ENCODE measurements around the gene POLR2H. TPM values are rescaled to one million over a fixed set of nuclear protein-coding genes. Genes with fewer than 3 reads are reported as not detected.

The POLR2H gene
- polyA plus RNA-seq, 1 donor (not counting 4 experiments of a cell fraction or from before 2014, with no cell fraction given): 202 TPM

- H3K27me3 ChIP-seq (ENCODE audit: control insufficient read depth, extremely low read depth, insufficient read depth, low read length): no peaks in the 10 kb centered on the region
- H3K36me3 ChIP-seq (ENCODE audit: control insufficient read depth in 2 of 2, extremely low read depth in 1 of 2, insufficient read depth in 2 of 2, low read length in 2 of 2): peaks cover 48 to 52% of the 10 kb centered on the region in 2 experiments
- peak overlapping the region; percentile 73 for H3K4me2 ChIP-seq (ENCODE audit: control insufficient read depth, extremely low read depth, insufficient read depth, low read depth, low read length)
- DNase-seq (ENCODE audit: low read depth, low spot score) (no peak), FAIRE-seq (no peak)
- peaks cover 14% of the 10 kb centered on the region for H4K20me1 ChIP-seq (ENCODE audit: control insufficient read depth, extremely low read depth, insufficient read depth, low read length)
- peaks cover 3% of the 10 kb centered on the region for H3K9me1 ChIP-seq (ENCODE audit: control insufficient read depth, extremely low read depth, insufficient read depth, low read length)
- dilution Hi-C loops (cut with MboI; ENCODE audit: extremely low pct_ligation_motif_present, low sequenced_read_pairs): no loop called here
- H3K4me1 ChIP-seq (ENCODE audit: control insufficient read depth, extremely low read depth, insufficient read depth, low read length): peaks cover 69% of the 10 kb centered on the region
- no peak overlapping the region for H2AFZ ChIP-seq (ENCODE audit: control insufficient read depth, low read length)
- H3K9ac ChIP-seq (ENCODE audit: control insufficient read depth, extremely low read depth, insufficient read depth, low read length): peak overlapping the region; percentile 64
- H3K79me2 ChIP-seq (ENCODE audit: control insufficient read depth, insufficient read depth, low read length): peaks cover 30% of the 10 kb centered on the region
- no peak overlapping the region for H3K4me3 ChIP-seq (ENCODE audit: control insufficient read depth in 2 of 3, extremely low read depth in 1 of 3, insufficient read depth in 2 of 3, low read depth in 1 of 3, low read length in 3 of 3)
- peak overlapping the region; percentile 85 for H3K27ac ChIP-seq (ENCODE audit: control insufficient read depth, insufficient read depth, low read length)
- TF ChIP-seq EZH2 (IDR thresholded peaks at IDR 0.05; ENCODE audit: low read length): no peak
- TF ChIP-seq CTCF (optimal IDR thresholded peaks at IDR 0.05 in 1 of 3, IDR thresholded peaks at IDR 0.05 in 1 of 3, conservative IDR thresholded peaks at IDR 0.05 in 1 of 3; ENCODE audit: extremely low read depth in 1 of 3, insufficient read depth in 2 of 3, low read length in 3 of 3): no peak
- H3K9me3 ChIP-seq (ENCODE audit: control insufficient read depth, low read depth, low read length): no peaks in the 10 kb centered on the region
Observed at GRCh38 chr3:184333190-184333589, 28.3 kb upstream of the POLR2H start.

GRCh38 chr3:184333700-184334099, 27.8 kb upstream of the POLR2H start:
- DNase-seq (ENCODE audit: low read depth, low spot score) (no peak), FAIRE-seq (no peak)
- Histone ChIP-seq H3K9me1 (ENCODE audit: control insufficient read depth, extremely low read depth, insufficient read depth, low read length) (peaks cover 3% of the 10 kb centered on the region), H3K27me3 (ENCODE audit: control insufficient read depth, extremely low read depth, insufficient read depth, low read length) (no peaks in the 10 kb centered on the region), H3K79me2 (ENCODE audit: control insufficient read depth, insufficient read depth, low read length) (peaks cover 27% of the 10 kb centered on the region), H3K27ac (ENCODE audit: control insufficient read depth, insufficient read depth, low read length) (peak overlapping the region; percentile 85), H3K4me3 (ENCODE audit: control insufficient read depth in 2 of 3, extremely low read depth in 1 of 3, insufficient read depth in 2 of 3, low read depth in 1 of 3, low read length in 3 of 3) (no peak overlapping the region), H2AFZ (ENCODE audit: control insufficient read depth, low read length) (no peak overlapping the region), H3K36me3 (ENCODE audit: control insufficient read depth in 2 of 2, extremely low read depth in 1 of 2, insufficient read depth in 2 of 2, low read length in 2 of 2) (peaks cover 43 to 48% of the 10 kb centered on the region in 2 experiments), H3K9me3 (ENCODE audit: control insufficient read depth, low read depth, low read length) (no peaks in the 10 kb centered on the region), H3K4me2 (ENCODE audit: control insufficient read depth, extremely low read depth, insufficient read depth, low read depth, low read length) (peak overlapping the region; percentile 15), H3K4me1 (ENCODE audit: control insufficient read depth, extremely low read depth, insufficient read depth, low read length) (peaks cover 74% of the 10 kb centered on the region), H3K9ac (ENCODE audit: control insufficient read depth, extremely low read depth, insufficient read depth, low read length) (peak overlapping the region; percentile 64), H4K20me1 (ENCODE audit: control insufficient read depth, extremely low read depth, insufficient read depth, low read length) (peaks cover 14% of the 10 kb centered on the region)
- dilution Hi-C loops (cut with MboI; ENCODE audit: extremely low pct_ligation_motif_present, low sequenced_read_pairs): no loop called here
- TF ChIP-seq EZH2 (IDR thresholded peaks at IDR 0.05; ENCODE audit: low read length) (no peak), CTCF (optimal IDR thresholded peaks at IDR 0.05 in 1 of 3, IDR thresholded peaks at IDR 0.05 in 1 of 3, conservative IDR thresholded peaks at IDR 0.05 in 1 of 3; ENCODE audit: extremely low read depth in 1 of 3, insufficient read depth in 2 of 3, low read length in 3 of 3) (no peak)
